Stomach (tissue), 9 donors: ENCODE measurements around the gene CPZ. TPM values are rescaled to one million over a fixed set of nuclear protein-coding genes. Genes with fewer than 3 reads are reported as not detected.

Experiments used
- DNase-seq, 2 donors: peaks; one replicate each; pipeline versions ENCODE4 v3.0.0 to v3.0.0-alpha.2; 2013 to 2019
- H3K27ac ChIP-seq, 5 donors: fragments of 200-600 bp in 4 of 5; sonication (generic) in 4 of 5; one replicate each; pipeline ENCODE4 v1.5.1; 2013 to 2019; ENCODE audit warnings: mild to moderate bottlenecking in 1 of 5, moderate library complexity in 1 of 5
- H3K27me3 ChIP-seq, 3 donors: fragments of 200-600 bp; sonication (generic); one replicate each; pipeline ENCODE4 v1.5.1; 2017 to 2019; ENCODE audit warnings: mixed run types in 1 of 3
- H3K36me3 ChIP-seq, 4 donors: fragments of 200-600 bp; sonication (generic); 1 replicate in 3 of 4; 2 replicates in 1 of 4; pipeline ENCODE4 v1.5.1; 2016 to 2019
- H3K4me1 ChIP-seq, 4 donors: fragments of 200-600 bp; sonication (generic); one replicate each; pipeline ENCODE4 v1.5.1; 2016 to 2019
- H3K4me3 ChIP-seq, 4 donors: fragments of 200-600 bp; sonication (generic) in 3 of 4; one replicate each; pipeline ENCODE4 v1.5.1; 2016 to 2019; ENCODE audit warnings: mild to moderate bottlenecking in 1 of 4
- H3K9me3 ChIP-seq, 4 donors: fragments of 200-600 bp; sonication (generic); one replicate each; pipeline ENCODE4 v1.5.1; 2016 to 2019
- EP300 ChIP-seq: sonication (generic); formaldehyde crosslinking; IDR thresholded peaks from one replicate; pipeline ENCODE4 v1.6.1; 2017; ENCODE audit warnings: antibody characterized with exemption
- POLR2A ChIP-seq, 4 donors: fragments of 450-650 bp; IDR thresholded peaks; one replicate each; pipeline ENCODE4 v1.6.1; 2016; ENCODE audit warnings: antibody characterized with exemption in 4 of 4, control low read depth in 2 of 4, mild to moderate bottlenecking in 1 of 4, moderate library complexity in 1 of 4
- POLR2AphosphoS5 ChIP-seq, 3 donors: sonication (generic); formaldehyde crosslinking; IDR thresholded peaks; one replicate each; pipeline ENCODE4 v1.6.1; 2016; ENCODE audit warnings: antibody characterized with exemption in 3 of 3
- whole genome bisulfite sequencing, 5 donors: extraction: QIAGEN DNeasy Blood & Tissue Kit in 3 of 5; methylation state at CpG; one replicate each; pipeline versions ENCODE4 v1.1.5 to v1.1.7; 2013 to 2018; 5-methylcytosine and 5-hydroxymethylcytosine counted together
- intact Hi-C: fragments of 100-400 bp; cut with DNase I; formaldehyde crosslinking; loops from one replicate; pipeline ENCODE4 v1.15.1; 2023; ENCODE audit warnings: low total_unique reads
- polyA plus RNA-seq, 3 donors: library from polyadenylated mRNA; stranded (reverse); fragments of 200-250 nt; gene quantifications; one replicate each; pipeline ENCODE4 v1.2.3, GENCODE V29; 2013
- total RNA-seq, 5 donors: library from RNA; depleted of rRNA; stranded (reverse); fragments of >200 nt; gene quantifications; one replicate each; pipeline versions ENCODE4 v1.1.0 to v1.2.3, GENCODE V29; 2014 to 2016
- TF ChIP-seq, protein P1 (sequence below), 7 experiments: fragments of 450-650 bp in 4 of 7; fragments of 200-600 bp in 3 of 7; sonication (generic) in 3 of 7; IDR thresholded peaks; one replicate each; pipeline ENCODE4 v1.5.1; 2016 to 2019; ENCODE audit warnings: antibody characterized with exemption in 7 of 7, control low read depth in 2 of 7, mild to moderate bottlenecking in 1 of 7
- donor health status: healthy with polysubstance abuse.
- donor health status: Bipolar disorder and iron deficiency.
- donor health status: healthy.

The CPZ gene
- total and polyA plus RNA-seq, 8 donors, result 0.25 to 13.2 (median 3.3) TPM; not detected in 2

DNA sequence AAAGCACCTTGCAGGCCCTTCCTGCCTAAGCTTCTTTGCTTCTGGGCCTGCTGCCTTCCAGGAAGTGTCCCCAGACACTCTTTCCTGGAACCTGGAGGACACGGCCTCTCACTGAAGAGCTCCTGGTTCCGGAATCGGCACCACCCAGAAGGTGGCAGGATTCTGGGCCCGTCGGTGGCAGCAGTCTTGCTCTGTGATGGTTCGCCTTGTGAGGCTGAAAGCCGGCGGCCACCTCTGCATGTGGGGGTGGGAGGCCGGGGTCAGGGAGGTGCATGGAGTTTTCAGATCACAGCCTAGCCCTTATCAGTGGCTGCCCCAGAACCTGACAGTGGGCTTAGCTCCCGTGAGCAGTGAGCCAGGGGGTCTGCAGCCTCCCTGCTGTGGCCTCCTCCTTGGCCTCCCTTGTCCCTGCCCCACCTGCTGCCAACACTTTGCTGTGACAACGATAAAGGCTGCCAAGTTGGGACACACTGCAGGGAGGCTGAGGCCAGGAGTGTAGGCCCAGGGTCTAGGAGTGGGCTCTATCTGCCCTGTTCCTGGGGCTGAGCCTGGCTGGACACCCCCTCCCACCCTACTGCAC is 43.1 kb upstream of the CPZ start:
- H3K4me3 ChIP-seq, result no peak overlapping the region
- WGBS, 5 donors, result 66 to 86% (median 73%) methylated on average over 10 to 11 of the region's 11 CpGs

DNA sequence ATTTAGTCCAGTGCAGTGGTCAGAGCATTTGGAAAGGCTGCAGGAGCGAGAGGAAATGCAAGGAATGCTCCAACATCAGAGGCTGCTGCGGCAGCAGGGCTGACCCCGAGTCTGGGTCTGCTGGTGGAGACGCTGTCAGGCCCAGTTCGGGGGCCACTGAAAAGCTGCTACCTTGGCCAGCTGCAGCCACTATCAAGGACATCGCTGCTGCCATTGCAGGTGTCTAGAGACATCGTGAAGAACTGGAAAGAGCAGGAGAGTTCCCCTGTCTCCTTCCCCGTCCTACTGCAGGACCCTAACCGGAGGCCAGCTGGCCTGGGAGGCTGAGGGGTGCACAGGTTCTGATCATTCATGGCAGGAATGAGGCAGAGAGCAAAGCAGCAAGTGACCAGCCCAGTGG is 41.9 kb upstream of the CPZ start:
- H3K36me3 ChIP-seq, result no peaks in the 10 kb centered on the region
- no peak overlapping the region for H3K27ac ChIP-seq
- H3K27me3 ChIP-seq, result peaks cover 0 to under 1% (median 0%) of the 10 kb centered on the region in 3 donors
- no peaks in the 10 kb centered on the region for H3K9me3 ChIP-seq
- no peak for DNase-seq
- WGBS, 5 donors, result 73 to 87% (median 85%) methylated on average over 8 to 9 of the region's 9 CpGs
- intact Hi-C loops, result no loop called here
- peaks cover 0 to 2% (median 0%) of the 10 kb centered on the region in 4 donors for H3K4me1 ChIP-seq
- TF ChIP-seq POLR2AphosphoS5 (IDR thresholded peaks at IDR 0.05) (no peak), EP300 (no peak), POLR2A (IDR thresholded peaks at IDR 0.05) (no peak)
- TF ChIP-seq, protein P1, sequence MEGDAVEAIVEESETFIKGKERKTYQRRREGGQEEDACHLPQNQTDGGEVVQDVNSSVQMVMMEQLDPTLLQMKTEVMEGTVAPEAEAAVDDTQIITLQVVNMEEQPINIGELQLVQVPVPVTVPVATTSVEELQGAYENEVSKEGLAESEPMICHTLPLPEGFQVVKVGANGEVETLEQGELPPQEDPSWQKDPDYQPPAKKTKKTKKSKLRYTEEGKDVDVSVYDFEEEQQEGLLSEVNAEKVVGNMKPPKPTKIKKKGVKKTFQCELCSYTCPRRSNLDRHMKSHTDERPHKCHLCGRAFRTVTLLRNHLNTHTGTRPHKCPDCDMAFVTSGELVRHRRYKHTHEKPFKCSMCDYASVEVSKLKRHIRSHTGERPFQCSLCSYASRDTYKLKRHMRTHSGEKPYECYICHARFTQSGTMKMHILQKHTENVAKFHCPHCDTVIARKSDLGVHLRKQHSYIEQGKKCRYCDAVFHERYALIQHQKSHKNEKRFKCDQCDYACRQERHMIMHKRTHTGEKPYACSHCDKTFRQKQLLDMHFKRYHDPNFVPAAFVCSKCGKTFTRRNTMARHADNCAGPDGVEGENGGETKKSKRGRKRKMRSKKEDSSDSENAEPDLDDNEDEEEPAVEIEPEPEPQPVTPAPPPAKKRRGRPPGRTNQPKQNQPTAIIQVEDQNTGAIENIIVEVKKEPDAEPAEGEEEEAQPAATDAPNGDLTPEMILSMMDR (IDR thresholded peaks at IDR 0.05), result no peak
- no peak overlapping the region for H3K4me3 ChIP-seq

More for the DNA sequence above, 43.1 kb upstream of the CPZ start:
- Histone ChIP-seq H3K9me3 (no peaks in the 10 kb centered on the region), H3K27me3 (peaks cover 0 to 13% (median 3%) of the 10 kb centered on the region in 3 donors), H3K4me1 (peaks cover 0 to 5% (median 0%) of the 10 kb centered on the region in 4 donors), H3K27ac (no peak overlapping the region), H3K36me3 (no peaks in the 10 kb centered on the region)
- intact Hi-C loops, result loop anchor here (5.0 kb wide), 1 partner anchor 77 kb away; no protein-coding TSS in a partner anchor
- no peak for TF ChIP-seq POLR2A (IDR thresholded peaks at IDR 0.05)
- no peak for TF ChIP-seq POLR2AphosphoS5 (IDR thresholded peaks at IDR 0.05)
- TF ChIP-seq, protein P1 (IDR thresholded peaks at IDR 0.05), result no peak
- TF ChIP-seq EP300, result no peak
- no peak for DNase-seq

DNA sequence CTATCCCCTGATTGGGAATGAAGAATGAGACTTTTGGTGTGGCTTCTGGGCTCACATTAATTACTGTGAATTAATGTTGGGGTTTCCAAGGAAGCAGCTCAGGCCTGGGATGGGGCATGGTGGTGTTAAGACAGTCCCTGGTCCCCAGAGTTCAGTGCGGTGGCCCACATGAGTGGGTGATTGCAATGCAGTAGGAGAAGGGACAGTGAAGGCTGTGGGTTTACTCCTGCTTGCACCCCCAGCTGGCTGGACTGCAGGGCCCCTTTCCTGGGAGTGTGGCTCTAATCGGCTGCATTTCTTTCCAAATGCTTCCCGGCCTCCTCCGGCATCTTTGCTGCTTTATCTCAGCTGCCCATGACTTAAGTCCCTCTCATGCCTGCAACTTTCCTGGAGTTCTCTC is 40.5 kb upstream of the CPZ start:
- TF ChIP-seq POLR2AphosphoS5 (IDR thresholded peaks at IDR 0.05) (no peak), EP300 (no peak)
- TF ChIP-seq, protein P1 (IDR thresholded peaks at IDR 0.05), result no peak
- no peak for DNase-seq
- H3K27me3 ChIP-seq, result no peaks in the 10 kb centered on the region
- no peak overlapping the region for H3K4me3 ChIP-seq
- no peaks in the 10 kb centered on the region for H3K4me1 ChIP-seq
- H3K36me3 ChIP-seq, result no peaks in the 10 kb centered on the region
- intact Hi-C loops, result no loop called here
- no peaks in the 10 kb centered on the region for H3K9me3 ChIP-seq
- H3K27ac ChIP-seq, result no peak overlapping the region
- 82 to 94% (median 90%) methylated on average over 4 of the region's 4 CpGs for WGBS, 5 donors

DNA sequence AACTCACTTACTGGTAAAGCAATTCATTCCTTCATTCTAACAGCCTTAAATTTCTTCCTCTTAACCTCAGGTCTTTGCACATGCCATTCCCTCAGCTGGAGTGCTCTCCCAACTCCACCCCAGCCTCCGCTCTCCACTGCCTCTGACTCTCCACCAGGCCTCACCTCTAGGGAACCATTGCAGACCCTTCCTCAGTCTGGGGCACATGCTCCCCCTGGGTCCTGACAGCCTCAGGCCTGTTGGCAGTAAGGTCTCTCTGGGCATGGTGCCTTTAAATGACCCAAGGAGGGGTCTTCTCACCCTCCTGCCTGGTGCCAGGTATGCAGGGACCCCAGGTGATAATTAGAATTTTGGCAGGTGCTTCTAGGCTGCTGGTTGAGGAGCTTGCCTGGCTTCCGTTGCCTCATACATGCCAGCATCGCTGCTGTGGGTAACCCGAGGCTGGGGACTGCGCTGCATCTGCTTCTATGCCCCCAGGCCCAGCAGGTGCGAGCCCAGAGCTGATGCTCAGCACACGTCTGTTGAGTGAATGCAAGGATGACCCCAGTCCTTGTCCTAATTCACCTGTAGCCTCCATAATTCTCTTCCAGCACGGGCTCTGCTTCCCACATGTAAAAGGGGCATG is 39.9 kb upstream of the CPZ start:
- WGBS, 5 donors, result 77 to 91% (median 79%) methylated on average over 8 of the region's 8 CpGs

More for the DNA sequence above, 39.9 kb upstream of the CPZ start:
- H3K4me3 ChIP-seq, result no peak overlapping the region
- TF ChIP-seq POLR2AphosphoS5 (IDR thresholded peaks at IDR 0.05) (no peak), POLR2A (IDR thresholded peaks at IDR 0.05) (no peak), EP300 (no peak)
- TF ChIP-seq, protein P1 (IDR thresholded peaks at IDR 0.05), result no peak
- H3K36me3 ChIP-seq, result no peaks in the 10 kb centered on the region
- H3K4me1 ChIP-seq, result no peaks in the 10 kb centered on the region
- H3K9me3 ChIP-seq, result no peaks in the 10 kb centered on the region
- DNase-seq, result no peak
- intact Hi-C loops, result no loop called here
- no peak overlapping the region for H3K27ac ChIP-seq
- peaks cover 0 to 6% (median 0%) of the 10 kb centered on the region in 3 donors for H3K27me3 ChIP-seq
